WERI-Rb-1 (cell line): ENCODE data around the gene FBLN7.

Experiments used
- DNase-seq: peaks from one replicate; pipeline ENCODE4 v3.0.0-alpha.2; 2020
- H3K27ac ChIP-seq: fragments of 250-450 bp; sonication (Bioruptor Pico); 2 replicates; pipeline ENCODE4 v1.5.1; 2020; ENCODE audit warnings: mild to moderate bottlenecking, moderate library complexity
- H3K27me3 ChIP-seq: fragments of 250-450 bp; sonication (Bioruptor Pico); 2 replicates; pipeline ENCODE4 v1.5.1; 2021; ENCODE audit warnings: mild to moderate bottlenecking, low read depth, moderate library complexity; ENCODE audit not compliant: insufficient read depth, severe bottlenecking
- H3K36me3 ChIP-seq: fragments of 250-450 bp; sonication (Bioruptor Pico); 2 replicates; pipeline ENCODE4 v1.5.1; 2020; ENCODE audit warnings: mild to moderate bottlenecking, moderate library complexity
- H3K4me3 ChIP-seq: 2 replicates; pipeline ENCODE4 v1.5.1; 2011; ENCODE audit warnings: low read depth, mild to moderate bottlenecking, control low read depth, low read length
- H3K9me3 ChIP-seq: fragments of 250-450 bp; sonication (Bioruptor Pico); 2 replicates; pipeline ENCODE4 v1.5.1; 2021; ENCODE audit warnings: mild to moderate bottlenecking, moderate library complexity; ENCODE audit not compliant: severe bottlenecking
- CTCF ChIP-seq: IDR thresholded peaks from 2 replicates; pipeline ENCODE4 v1.5.1; 2011; ENCODE audit warnings: low read depth, mild to moderate bottlenecking, control low read depth, inconsistent platforms, low read length

Gene FBLN7

GRCh38 chr2:112194482-112194881 is 56.3 kb downstream of the FBLN7 start:
- Histone ChIP-seq H3K4me3 (no peak overlapping the region), H3K9me3 (no peaks in the 10 kb centered on the region), H3K27me3 (no peaks in the 10 kb centered on the region), H3K36me3 (no peaks in the 10 kb centered on the region), H3K27ac (no peak overlapping the region)
- no peak for TF ChIP-seq CTCF
- no peak for DNase-seq

GRCh38 chr2:112195167-112195766 is 57.1 kb downstream of the FBLN7 start:
- Histone ChIP-seq H3K27ac (no peak overlapping the region), H3K9me3 (no peaks in the 10 kb centered on the region), H3K27me3 (no peaks in the 10 kb centered on the region), H3K4me3 (no peak overlapping the region), H3K36me3 (no peaks in the 10 kb centered on the region)
- no peak for DNase-seq
- TF ChIP-seq CTCF, result no peak

- Histone ChIP-seq H3K36me3 (no peaks in the 10 kb centered on the region), H3K27me3 (no peaks in the 10 kb centered on the region), H3K27ac (no peak overlapping the region), H3K4me3 (no peak overlapping the region), H3K9me3 (no peaks in the 10 kb centered on the region)
- no peak for DNase-seq
- TF ChIP-seq CTCF, result no peak
Measured at GRCh38 chr2:112195950-112196349, 57.8 kb downstream of the FBLN7 start.

- Histone ChIP-seq H3K36me3 (no peaks in the 10 kb centered on the region), H3K27ac (no peak overlapping the region), H3K9me3 (no peaks in the 10 kb centered on the region), H3K27me3 (no peaks in the 10 kb centered on the region), H3K4me3 (no peak overlapping the region)
- no peak for TF ChIP-seq CTCF
- DNase-seq, result no peak
Measured at GRCh38 chr2:112197868-112198267, 59.7 kb downstream of the FBLN7 start.

GRCh38 chr2:112198780-112199179 is 60.6 kb downstream of the FBLN7 start:
- Histone ChIP-seq H3K9me3 (no peaks in the 10 kb centered on the region), H3K4me3 (no peak overlapping the region), H3K27me3 (no peaks in the 10 kb centered on the region), H3K27ac (no peak overlapping the region), H3K36me3 (no peaks in the 10 kb centered on the region)
- TF ChIP-seq CTCF, result no peak
- no peak for DNase-seq

GRCh38 chr2:112199188-112199587 is 61.0 kb downstream of the FBLN7 start:
- Histone ChIP-seq H3K36me3 (no peaks in the 10 kb centered on the region), H3K9me3 (no peaks in the 10 kb centered on the region), H3K4me3 (no peak overlapping the region), H3K27me3 (no peaks in the 10 kb centered on the region), H3K27ac (no peak overlapping the region)
- no peak for DNase-seq
- no peak for TF ChIP-seq CTCF
